Liver (tissue), 9 donors: ENCODE data around the gene PARM1. TPM values are rescaled to one million over a fixed set of nuclear protein-coding genes. Genes with fewer than 3 reads are reported as not detected.

Experiments
- DNase-seq: peaks from one replicate; pipeline ENCODE4 v3.0.0-alpha.2; 2017; ENCODE audit warnings: low spot score
- H3K27ac ChIP-seq, 2 donors: one replicate each; pipeline ENCODE4 v1.7.0; 2013; ENCODE audit warnings: inconsistent platforms in 2 of 2, low read length in 2 of 2, control low read depth in 1 of 2, low read depth in 1 of 2, mild to moderate bottlenecking in 1 of 2
- H3K27me3 ChIP-seq, 4 donors: one replicate each; pipeline versions ENCODE4 v1.6.1 to v1.7.0; 2013; ENCODE audit warnings: low read length in 3 of 4, inconsistent platforms in 1 of 4, mild to moderate bottlenecking in 1 of 4, moderate library complexity in 1 of 4; ENCODE audit not compliant: control insufficient read depth in 4 of 4, insufficient read depth in 4 of 4
- H3K36me3 ChIP-seq, 4 donors: one replicate each; pipeline versions ENCODE4 v1.6.1 to v1.7.0; 2013; ENCODE audit warnings: low read length in 3 of 4, mild to moderate bottlenecking in 3 of 4, low read depth in 1 of 4, moderate library complexity in 1 of 4; ENCODE audit not compliant: control insufficient read depth in 4 of 4, insufficient read depth in 3 of 4
- H3K4me1 ChIP-seq, 4 donors: one replicate each; pipeline versions ENCODE4 v1.6.1 to v1.7.0; 2013; ENCODE audit warnings: low read length in 3 of 4, mild to moderate bottlenecking in 3 of 4, moderate library complexity in 1 of 4; ENCODE audit not compliant: control insufficient read depth in 4 of 4, insufficient read depth in 4 of 4
- H3K4me3 ChIP-seq, 3 donors: one replicate each; pipeline versions ENCODE4 v1.6.1 to v1.7.0; 2013; ENCODE audit warnings: low read length in 3 of 3, control low read depth in 1 of 3, low read depth in 1 of 3, mild to moderate bottlenecking in 1 of 3
- H3K9ac ChIP-seq, 2 donors: one replicate each; pipeline ENCODE4 v1.7.0; 2013; ENCODE audit warnings: low read length in 2 of 2, mild to moderate bottlenecking in 2 of 2, moderate library complexity in 2 of 2, control low read depth in 1 of 2, low read depth in 1 of 2
- H3K9me3 ChIP-seq, 4 donors: one replicate each; pipeline versions ENCODE4 v1.6.1 to v1.7.0; 2013; ENCODE audit warnings: low read length in 3 of 4; ENCODE audit not compliant: control insufficient read depth in 4 of 4
- EGR1 ChIP-seq, 2 donors: IDR thresholded peaks; 2 replicates each; pipeline ENCODE4 v1.6.1; 2016 to 2018; ENCODE audit warnings: antibody characterized with exemption in 2 of 2, low read depth in 2 of 2
- FOXA1 ChIP-seq: IDR thresholded peaks from 2 replicates; pipeline ENCODE4 v1.6.1; 2016; ENCODE audit warnings: antibody characterized with exemption
- FOXA2 ChIP-seq: IDR thresholded peaks from 2 replicates; pipeline ENCODE4 v1.6.1; 2016; ENCODE audit warnings: antibody characterized with exemption
- GABPA ChIP-seq, 2 donors: IDR thresholded peaks in 1 of 2; conservative IDR thresholded peaks in 1 of 2; 2 replicates each; pipeline ENCODE4 v1.6.1; 2016; ENCODE audit warnings: antibody characterized with exemption in 2 of 2, mild to moderate bottlenecking in 1 of 2, moderate library complexity in 1 of 2
- HNF4A ChIP-seq, 2 donors: conservative IDR thresholded peaks; 2 replicates each; pipeline ENCODE4 v1.6.1; 2016; ENCODE audit warnings: antibody characterized with exemption in 2 of 2, mild to moderate bottlenecking in 2 of 2
- HNF4G ChIP-seq: IDR thresholded peaks from 2 replicates; pipeline ENCODE4 v1.6.1; 2016; ENCODE audit warnings: antibody characterized with exemption
- JUND ChIP-seq, 2 donors: IDR thresholded peaks; 2 replicates each; pipeline ENCODE4 v1.6.1; 2016; ENCODE audit warnings: antibody characterized with exemption in 2 of 2
- NR2F2 ChIP-seq: IDR thresholded peaks from 2 replicates; pipeline ENCODE4 v1.6.1; 2016; ENCODE audit warnings: antibody characterized with exemption
- RAD21 ChIP-seq, 2 donors: IDR thresholded peaks; 2 replicates each; pipeline ENCODE4 v1.6.1; 2016; ENCODE audit warnings: antibody characterized with exemption in 2 of 2, mild to moderate bottlenecking in 2 of 2
- SP1 ChIP-seq: IDR thresholded peaks from 2 replicates; pipeline ENCODE4 v1.6.1; 2018; ENCODE audit warnings: antibody characterized with exemption, mild to moderate bottlenecking
- TAF1 ChIP-seq: conservative IDR thresholded peaks from 2 replicates; pipeline ENCODE4 v1.6.1; 2016; ENCODE audit warnings: antibody characterized with exemption, mild to moderate bottlenecking
- YY1 ChIP-seq: IDR thresholded peaks from 2 replicates; pipeline ENCODE4 v1.6.1; 2016; ENCODE audit warnings: antibody characterized with exemption, mild to moderate bottlenecking
- WGBS: extraction: QIAGEN DNeasy Blood & Tissue Kit; methylation state at CpG from one replicate; pipeline ENCODE4 v1.1.7; 2013; 5-methylcytosine and 5-hydroxymethylcytosine counted together
- polyA plus RNA-seq, 2 donors: library from polyadenylated mRNA; stranded (reverse) in 1 of 2; unstranded in 1 of 2; fragments of 200-250 nt in 1 of 2; fragments of >200 nt in 1 of 2; fragmentation: Nextera tagmentation in 1 of 2; extraction: Ambion mirVana in 1 of 2; gene quantifications; one replicate each; pipeline versions ENCODE4 v1.2.1 to v1.2.3, GENCODE V29; 2013 to 2015
- total RNA-seq, 2 donors: library from RNA; depleted of rRNA; stranded (reverse); fragments of >200 nt; gene quantifications; one replicate each; pipeline ENCODE4 v1.2.3, GENCODE V29; 2014
- TF ChIP-seq, protein P1 (sequence below): IDR thresholded peaks from 2 replicates; pipeline ENCODE4 v1.6.1; 2016; ENCODE audit warnings: antibody characterized with exemption
- TF ChIP-seq, protein P2 (sequence below): fragments of 150-350 bp; IDR thresholded peaks from 2 replicates; pipeline ENCODE4 v1.5.1; 2017; ENCODE audit warnings: improper control_type of control experiment, low read depth, low read length; ENCODE audit not compliant: missing input control
- TF ChIP-seq, protein P3 (sequence below): IDR thresholded peaks from 2 replicates; pipeline ENCODE4 v1.6.1; 2016; ENCODE audit warnings: antibody characterized with exemption, mild to moderate bottlenecking
- TF ChIP-seq, protein P4 (sequence below): IDR thresholded peaks from 2 replicates; pipeline ENCODE4 v1.6.1; 2016; ENCODE audit warnings: antibody characterized with exemption
- TF ChIP-seq, protein P5 (sequence below): IDR thresholded peaks from 2 replicates; pipeline ENCODE4 v1.6.1; 2016; ENCODE audit warnings: antibody characterized with exemption
- donor health status: healthy.
- donor health status: healthy.
- donor health status: healthy.
- donor health status: healthy.
- donor health status: healthy.

PARM1 gene
- total and polyA plus RNA-seq, 4 donors = 0.42 to 2.2 (median 0.74) TPM

DNA sequence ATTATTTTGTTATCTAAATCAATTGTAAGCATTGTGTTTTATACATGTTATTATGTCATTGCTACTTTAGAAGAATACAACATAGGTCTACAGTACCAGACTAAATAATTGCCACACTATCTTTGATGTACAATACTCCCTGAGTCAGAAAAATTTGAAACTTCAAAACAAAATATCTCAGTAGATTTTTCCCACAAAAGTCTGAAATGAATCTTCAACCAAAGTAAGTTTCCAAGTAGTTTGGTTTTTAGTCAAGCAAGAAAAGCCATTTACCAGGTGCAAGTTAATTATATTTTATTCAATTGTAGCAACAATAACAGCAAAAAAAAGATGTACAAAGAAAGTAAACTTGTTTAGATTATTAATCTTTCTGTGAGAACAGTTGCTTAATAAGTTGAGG is 11.4 kb upstream of the PARM1 start:
- Histone ChIP-seq H3K9ac (no peak overlapping the region), H3K9me3 (no peaks in the 10 kb centered on the region), H3K4me1 (no peaks in the 10 kb centered on the region), H3K4me3 (no peak overlapping the region), H3K36me3 (no peaks in the 10 kb centered on the region), H3K27me3 (peaks cover 0 to 2% (median 0%) of the 10 kb centered on the region in 4 donors), H3K27ac (no peak overlapping the region)
- no peak for DNase-seq
- no peak for TF ChIP-seq JUND (IDR thresholded peaks at IDR 0.05)

DNA sequence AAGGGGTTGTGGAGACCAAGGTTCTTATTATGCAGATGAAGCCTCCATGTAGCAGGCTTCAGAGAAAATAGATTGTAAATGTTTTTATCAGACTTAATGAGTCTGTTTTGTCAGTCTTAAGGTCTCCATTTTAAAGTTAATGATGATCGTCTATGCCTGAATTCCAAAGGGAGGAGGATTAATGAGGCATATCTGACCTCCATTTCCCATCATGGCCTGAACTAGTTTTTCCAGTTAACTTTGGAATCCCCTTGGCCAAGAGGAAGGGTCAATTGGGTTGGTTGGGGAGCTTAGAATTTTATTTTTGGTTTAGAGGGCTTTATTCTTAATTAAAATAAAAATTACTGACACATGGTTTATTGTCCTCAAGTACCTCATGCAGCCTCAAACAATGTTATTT is 6.9 kb upstream of the PARM1 start:
- Histone ChIP-seq H3K9ac (no peak overlapping the region), H3K36me3 (no peaks in the 10 kb centered on the region), H3K4me1 (no peaks in the 10 kb centered on the region), H3K9me3 (no peaks in the 10 kb centered on the region), H3K27ac (no peak overlapping the region), H3K4me3 (no peak overlapping the region), H3K27me3 (peaks cover 0 to 2% (median 0%) of the 10 kb centered on the region in 4 donors)
- 88% methylated on average over 1 of the region's 1 CpG for WGBS
- DNase-seq = no peak
- TF ChIP-seq HNF4A (conservative IDR thresholded peaks at IDR 0.05) = no peak
- no peak for TF ChIP-seq TAF1
- TF ChIP-seq HNF4G = no peak
- TF ChIP-seq, protein P1, sequence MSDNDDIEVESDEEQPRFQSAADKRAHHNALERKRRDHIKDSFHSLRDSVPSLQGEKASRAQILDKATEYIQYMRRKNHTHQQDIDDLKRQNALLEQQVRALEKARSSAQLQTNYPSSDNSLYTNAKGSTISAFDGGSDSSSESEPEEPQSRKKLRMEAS = no peak
- no peak for TF ChIP-seq FOXA2
- TF ChIP-seq EGR1 (IDR thresholded peaks at IDR 0.05; ENCODE audit: low read depth in 2 of 2) = no peak
- TF ChIP-seq YY1 = no peak
- no peak for TF ChIP-seq FOXA1
- TF ChIP-seq, protein P2, sequence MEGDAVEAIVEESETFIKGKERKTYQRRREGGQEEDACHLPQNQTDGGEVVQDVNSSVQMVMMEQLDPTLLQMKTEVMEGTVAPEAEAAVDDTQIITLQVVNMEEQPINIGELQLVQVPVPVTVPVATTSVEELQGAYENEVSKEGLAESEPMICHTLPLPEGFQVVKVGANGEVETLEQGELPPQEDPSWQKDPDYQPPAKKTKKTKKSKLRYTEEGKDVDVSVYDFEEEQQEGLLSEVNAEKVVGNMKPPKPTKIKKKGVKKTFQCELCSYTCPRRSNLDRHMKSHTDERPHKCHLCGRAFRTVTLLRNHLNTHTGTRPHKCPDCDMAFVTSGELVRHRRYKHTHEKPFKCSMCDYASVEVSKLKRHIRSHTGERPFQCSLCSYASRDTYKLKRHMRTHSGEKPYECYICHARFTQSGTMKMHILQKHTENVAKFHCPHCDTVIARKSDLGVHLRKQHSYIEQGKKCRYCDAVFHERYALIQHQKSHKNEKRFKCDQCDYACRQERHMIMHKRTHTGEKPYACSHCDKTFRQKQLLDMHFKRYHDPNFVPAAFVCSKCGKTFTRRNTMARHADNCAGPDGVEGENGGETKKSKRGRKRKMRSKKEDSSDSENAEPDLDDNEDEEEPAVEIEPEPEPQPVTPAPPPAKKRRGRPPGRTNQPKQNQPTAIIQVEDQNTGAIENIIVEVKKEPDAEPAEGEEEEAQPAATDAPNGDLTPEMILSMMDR = no peak
- TF ChIP-seq, protein P3, sequence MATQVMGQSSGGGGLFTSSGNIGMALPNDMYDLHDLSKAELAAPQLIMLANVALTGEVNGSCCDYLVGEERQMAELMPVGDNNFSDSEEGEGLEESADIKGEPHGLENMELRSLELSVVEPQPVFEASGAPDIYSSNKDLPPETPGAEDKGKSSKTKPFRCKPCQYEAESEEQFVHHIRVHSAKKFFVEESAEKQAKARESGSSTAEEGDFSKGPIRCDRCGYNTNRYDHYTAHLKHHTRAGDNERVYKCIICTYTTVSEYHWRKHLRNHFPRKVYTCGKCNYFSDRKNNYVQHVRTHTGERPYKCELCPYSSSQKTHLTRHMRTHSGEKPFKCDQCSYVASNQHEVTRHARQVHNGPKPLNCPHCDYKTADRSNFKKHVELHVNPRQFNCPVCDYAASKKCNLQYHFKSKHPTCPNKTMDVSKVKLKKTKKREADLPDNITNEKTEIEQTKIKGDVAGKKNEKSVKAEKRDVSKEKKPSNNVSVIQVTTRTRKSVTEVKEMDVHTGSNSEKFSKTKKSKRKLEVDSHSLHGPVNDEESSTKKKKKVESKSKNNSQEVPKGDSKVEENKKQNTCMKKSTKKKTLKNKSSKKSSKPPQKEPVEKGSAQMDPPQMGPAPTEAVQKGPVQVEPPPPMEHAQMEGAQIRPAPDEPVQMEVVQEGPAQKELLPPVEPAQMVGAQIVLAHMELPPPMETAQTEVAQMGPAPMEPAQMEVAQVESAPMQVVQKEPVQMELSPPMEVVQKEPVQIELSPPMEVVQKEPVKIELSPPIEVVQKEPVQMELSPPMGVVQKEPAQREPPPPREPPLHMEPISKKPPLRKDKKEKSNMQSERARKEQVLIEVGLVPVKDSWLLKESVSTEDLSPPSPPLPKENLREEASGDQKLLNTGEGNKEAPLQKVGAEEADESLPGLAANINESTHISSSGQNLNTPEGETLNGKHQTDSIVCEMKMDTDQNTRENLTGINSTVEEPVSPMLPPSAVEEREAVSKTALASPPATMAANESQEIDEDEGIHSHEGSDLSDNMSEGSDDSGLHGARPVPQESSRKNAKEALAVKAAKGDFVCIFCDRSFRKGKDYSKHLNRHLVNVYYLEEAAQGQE = no peak
- TF ChIP-seq SP1 = no peak
- no peak for TF ChIP-seq NR2F2

DNA sequence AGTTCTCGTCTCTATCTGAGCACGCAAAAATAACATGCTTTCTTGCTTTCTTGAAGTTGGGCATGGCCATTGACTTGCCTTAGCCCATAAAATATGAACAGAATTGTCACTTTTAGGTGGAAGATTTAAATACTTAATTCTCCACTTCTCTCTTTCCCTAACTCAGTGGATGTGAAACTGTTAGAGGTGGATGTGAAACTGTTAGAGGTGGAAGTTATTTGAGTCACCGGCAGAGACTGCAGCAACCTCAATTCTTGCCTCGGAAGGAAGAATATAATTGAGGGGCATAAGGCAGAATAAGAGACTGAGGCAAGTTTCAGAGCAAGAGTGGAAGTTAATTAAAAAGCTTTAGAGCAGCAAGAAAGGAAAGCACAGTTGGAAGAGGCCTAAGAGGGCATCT is 2.8 kb upstream of the PARM1 start:
- Histone ChIP-seq H3K4me1 (peaks cover 9 to 22% (median 19%) of the 10 kb centered on the region in 4 donors), H3K4me3 (no peak overlapping the region), H3K36me3 (no peaks in the 10 kb centered on the region), H3K9ac (no peak overlapping the region), H3K9me3 (no peaks in the 10 kb centered on the region), H3K27ac (no peak overlapping the region), H3K27me3 (peaks cover 0 to 13% (median 7%) of the 10 kb centered on the region in 4 donors)
- WGBS = 91% methylated on average over 4 of the region's 4 CpGs
- DNase-seq = no peak
- TF ChIP-seq, protein P1 = no peak
- TF ChIP-seq RAD21 (IDR thresholded peaks at IDR 0.05) (no peak), EGR1 (IDR thresholded peaks at IDR 0.05; ENCODE audit: low read depth in 2 of 2) (no peak), SP1 (no peak), GABPA (IDR thresholded peaks at IDR 0.05 in 1 of 2, conservative IDR thresholded peaks at IDR 0.05 in 1 of 2) (no peak), HNF4A (conservative IDR thresholded peaks at IDR 0.05) (no peak), JUND (IDR thresholded peaks at IDR 0.05) (no peak), TAF1 (no peak), NR2F2 (no peak), FOXA2 (no peak), HNF4G (no peak), FOXA1 (no peak)
- TF ChIP-seq, protein P2 = no peak
- TF ChIP-seq, protein P4, sequence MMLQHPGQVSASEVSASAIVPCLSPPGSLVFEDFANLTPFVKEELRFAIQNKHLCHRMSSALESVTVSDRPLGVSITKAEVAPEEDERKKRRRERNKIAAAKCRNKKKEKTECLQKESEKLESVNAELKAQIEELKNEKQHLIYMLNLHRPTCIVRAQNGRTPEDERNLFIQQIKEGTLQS = no peak
- TF ChIP-seq, protein P5, sequence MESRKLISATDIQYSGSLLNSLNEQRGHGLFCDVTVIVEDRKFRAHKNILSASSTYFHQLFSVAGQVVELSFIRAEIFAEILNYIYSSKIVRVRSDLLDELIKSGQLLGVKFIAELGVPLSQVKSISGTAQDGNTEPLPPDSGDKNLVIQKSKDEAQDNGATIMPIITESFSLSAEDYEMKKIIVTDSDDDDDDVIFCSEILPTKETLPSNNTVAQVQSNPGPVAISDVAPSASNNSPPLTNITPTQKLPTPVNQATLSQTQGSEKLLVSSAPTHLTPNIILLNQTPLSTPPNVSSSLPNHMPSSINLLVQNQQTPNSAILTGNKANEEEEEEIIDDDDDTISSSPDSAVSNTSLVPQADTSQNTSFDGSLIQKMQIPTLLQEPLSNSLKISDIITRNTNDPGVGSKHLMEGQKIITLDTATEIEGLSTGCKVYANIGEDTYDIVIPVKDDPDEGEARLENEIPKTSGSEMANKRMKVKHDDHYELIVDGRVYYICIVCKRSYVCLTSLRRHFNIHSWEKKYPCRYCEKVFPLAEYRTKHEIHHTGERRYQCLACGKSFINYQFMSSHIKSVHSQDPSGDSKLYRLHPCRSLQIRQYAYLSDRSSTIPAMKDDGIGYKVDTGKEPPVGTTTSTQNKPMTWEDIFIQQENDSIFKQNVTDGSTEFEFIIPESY = no peak
